Endothelial cell of hepatic sinusoid (primary cell): Measurements from ENCODE around the gene MID1IP1.

ENCODE experiments used
- in situ Hi-C: cut with HindIII; loops from 2 replicates; pipeline ENCODE4 v1.10.0; 2017; ENCODE audit warnings: low sequenced_read_pairs

MID1IP1 gene

GRCh38 chrX:38811515-38812243 is 10.4 kb downstream of the MID1IP1 start:
- in situ Hi-C loops, result no loop called here

GRCh38 chrX:38816155-38816554 is 14.9 kb downstream of the MID1IP1 start:
- in situ Hi-C loops, result no loop called here

GRCh38 chrX:38817004-38817703 is 15.9 kb downstream of the MID1IP1 start:
- in situ Hi-C loops, result no loop called here

GRCh38 chrX:38819163-38819562 is 17.9 kb downstream of the MID1IP1 start:
- in situ Hi-C loops, result no loop called here

- in situ Hi-C loops, result no loop called here
These were observed 18.4 kb downstream of the MID1IP1 start for GRCh38 chrX:38819709-38820108.

GRCh38 chrX:38820751-38821150 is 19.5 kb downstream of the MID1IP1 start:
- in situ Hi-C loops, result no loop called here

- in situ Hi-C loops, result no loop called here
These were observed 22.9 kb downstream of the MID1IP1 start for GRCh38 chrX:38824176-38824575.

- in situ Hi-C loops, result no loop called here
These were observed 30.7 kb downstream of the MID1IP1 start for GRCh38 chrX:38831949-38832348.

- in situ Hi-C loops, result no loop called here
These were observed 36.1 kb downstream of the MID1IP1 start for GRCh38 chrX:38837389-38837788.

- in situ Hi-C loops, result no loop called here
These were observed 38.0 kb downstream of the MID1IP1 start for GRCh38 chrX:38839277-38839676.

- in situ Hi-C loops, result no loop called here
These were observed 38.7 kb downstream of the MID1IP1 start for GRCh38 chrX:38839944-38840343.

GRCh38 chrX:38841750-38842149 is 40.5 kb downstream of the MID1IP1 start:
- in situ Hi-C loops, result no loop called here

- in situ Hi-C loops, result no loop called here
These were observed 44.2 kb downstream of the MID1IP1 start for GRCh38 chrX:38845426-38845825.

- in situ Hi-C loops, result no loop called here
These were observed 46.1 kb downstream of the MID1IP1 start for GRCh38 chrX:38847206-38847902.

- in situ Hi-C loops, result no loop called here
These were observed 46.6 kb downstream of the MID1IP1 start for GRCh38 chrX:38847903-38848230.

- in situ Hi-C loops, result no loop called here
These were observed 47.6 kb downstream of the MID1IP1 start for GRCh38 chrX:38848671-38849455.

GRCh38 chrX:38850807-38851544 is 49.7 kb downstream of the MID1IP1 start:
- in situ Hi-C loops, result no loop called here

- in situ Hi-C loops, result no loop called here
These were observed 53.0 kb downstream of the MID1IP1 start for GRCh38 chrX:38854305-38854704.
